ENCODE measurements around the gene MESD. TPM values are rescaled to one million over a fixed set of nuclear protein-coding genes. Genes with fewer than 3 reads are reported as not detected.

MESD gene
- total and polyA plus RNA-seq, 9 of the 15 experiments (the other 6 are each of a cell fraction or from before 2014, with no cell fraction given) = 11.3 to 39.7 (median 22.8) TPM

GRCh38 chr15:80979538-80980200, 9.9 kb downstream of the MESD start (continued):
- no peak for TF ChIP-seq MGA (IDR thresholded peaks at IDR 0.05)
- TF ChIP-seq E2F6 (IDR thresholded peaks at IDR 0.05; ENCODE audit: borderline replicate concordance in 1 of 2, extremely low read depth in 1 of 2, insufficient read depth in 1 of 2, insufficient read length in 1 of 2, low read depth in 1 of 2, low read length in 1 of 2, poor library complexity in 1 of 2, severe bottlenecking in 1 of 2) = no peak
- TF ChIP-seq ZNF23 (CRISPR knock-in tag; IDR thresholded peaks at IDR 0.05) = no peak
- TF ChIP-seq NUFIP1 (IDR thresholded peaks at IDR 0.05; ENCODE audit: partially characterized antibody) = no peak
- no peak for TF ChIP-seq BHLHE40 (IDR thresholded peaks at IDR 0.05; ENCODE audit: low read length)
- TF ChIP-seq CREB3 (tag; conservative IDR thresholded peaks at IDR 0.05; ENCODE audit: low read depth) = no peak
- TF ChIP-seq HMGN3 (IDR thresholded peaks at IDR 0.05; ENCODE audit: borderline replicate concordance, extremely low read depth, insufficient read length, low read depth, low read length) = no peak
- no peak for TF ChIP-seq NCOR1 (IDR thresholded peaks at IDR 0.05)
